Left colon (tissue), 2 donors: ENCODE results near the gene ITK. TPM values are rescaled to one million over a fixed set of nuclear protein-coding genes. Genes with fewer than 3 reads are reported as not detected.

Source experiments
- ATAC-seq: fragments of 200-7000 bp; cut with Tn5 transposase; one replicate; pipeline ENCODE4 v1.9.1; 2020; ENCODE audit warnings: mild to moderate bottlenecking, moderate library complexity
- DNase-seq, 2 donors: peaks; one replicate each; pipeline ENCODE4 v3.0.0-alpha.2; 2020
- intact Hi-C, 2 donors: fragments of 100-400 bp; cut with DNase I in 1 of 2; cut with micrococcal nuclease in 1 of 2; formaldehyde crosslinking; loops; one replicate each; pipeline versions ENCODE4 v1.11.2 to v1.14.0; 2022; cut with DNase I, micrococcal nuclease
- total RNA-seq, 2 donors: library from RNA; stranded (reverse); fragmentation: NEBNext Ultra II Directional; extraction: Animal tissue kit (Norgen Biotek cat#: 25700); gene quantifications; one replicate each; pipeline ENCODE4 v1.2.1, GENCODE V29; 2021
- donor health status: DM: no; HTN: no; CAD: no.
- donor health status: DM: yes; HTN: yes; CAD: no.

The ITK gene
- total RNA-seq, 2 donors from 2014 or later, result 1.5 to 1.7 TPM

DNA sequence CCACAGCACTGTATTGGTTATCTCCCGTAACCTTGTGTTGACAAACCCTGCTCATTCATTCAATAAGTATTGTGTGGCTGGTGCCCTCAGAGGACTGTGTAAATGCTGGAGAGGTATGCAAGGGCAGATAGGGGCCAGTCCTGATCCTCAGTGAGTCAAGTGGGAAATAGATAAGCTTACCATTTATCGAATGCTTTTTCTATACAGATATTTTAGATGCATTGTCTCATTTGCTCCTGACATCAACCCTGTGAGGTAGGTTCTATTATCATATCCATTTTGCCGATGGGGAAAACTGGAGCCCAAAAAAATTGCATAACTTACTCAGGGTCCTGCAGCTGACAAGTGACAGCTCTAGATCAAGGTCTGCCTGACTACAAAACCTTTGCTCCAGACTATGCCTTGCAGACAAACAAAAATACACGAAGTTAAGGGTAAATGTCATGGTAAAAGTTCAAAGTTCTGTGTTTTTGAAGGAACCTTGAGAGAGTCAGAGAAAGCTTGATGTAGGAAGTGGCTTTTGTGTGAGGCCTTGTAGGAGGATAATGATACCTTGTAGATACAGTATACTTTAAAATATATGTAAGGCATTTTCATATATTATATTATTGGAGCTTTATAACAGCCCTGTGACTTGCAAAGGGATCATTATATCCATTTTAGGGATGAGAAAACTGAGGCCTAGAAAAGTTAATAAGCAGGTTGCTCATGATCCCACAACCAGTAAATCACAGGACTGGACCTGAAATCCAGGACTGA, 107.9 kb downstream of the ITK start:
- intact Hi-C loops, result no loop called here
- ATAC-seq (no peak), DNase-seq (no peak)

DNA sequence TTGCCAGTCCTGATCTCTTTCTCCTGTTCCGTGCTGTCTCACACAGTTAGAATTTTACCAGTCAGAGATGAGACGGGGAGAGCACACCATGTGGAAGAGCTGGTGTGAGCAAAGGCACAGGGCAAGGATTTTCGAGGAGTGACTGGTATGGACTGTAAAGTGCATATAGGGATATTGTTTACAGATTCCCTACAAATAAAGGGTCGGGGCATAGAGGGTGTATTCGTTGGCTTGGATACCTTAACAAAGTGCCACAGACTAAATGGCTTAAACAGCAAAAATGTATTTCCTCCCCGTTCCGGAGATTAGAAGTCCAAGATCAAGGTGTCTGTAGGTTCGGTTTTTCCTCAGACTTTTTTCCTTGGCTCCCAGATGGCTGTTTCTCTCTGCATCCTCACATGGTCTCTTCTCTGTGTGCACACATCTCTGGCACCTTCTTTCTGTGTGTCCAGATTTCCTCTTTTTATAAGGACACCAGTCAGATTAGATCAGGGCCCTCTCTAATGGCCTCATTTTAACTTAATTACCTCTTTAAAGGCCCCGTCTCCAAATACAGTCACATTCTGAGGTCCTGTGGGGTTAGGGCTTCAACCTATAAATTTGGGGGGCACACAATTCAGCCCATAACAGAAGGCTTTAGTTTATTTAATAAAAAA, 108.7 kb downstream of the ITK start:
- intact Hi-C loops, result no loop called here
- ATAC-seq, result no peak
- DNase-seq, result no peak

DNA sequence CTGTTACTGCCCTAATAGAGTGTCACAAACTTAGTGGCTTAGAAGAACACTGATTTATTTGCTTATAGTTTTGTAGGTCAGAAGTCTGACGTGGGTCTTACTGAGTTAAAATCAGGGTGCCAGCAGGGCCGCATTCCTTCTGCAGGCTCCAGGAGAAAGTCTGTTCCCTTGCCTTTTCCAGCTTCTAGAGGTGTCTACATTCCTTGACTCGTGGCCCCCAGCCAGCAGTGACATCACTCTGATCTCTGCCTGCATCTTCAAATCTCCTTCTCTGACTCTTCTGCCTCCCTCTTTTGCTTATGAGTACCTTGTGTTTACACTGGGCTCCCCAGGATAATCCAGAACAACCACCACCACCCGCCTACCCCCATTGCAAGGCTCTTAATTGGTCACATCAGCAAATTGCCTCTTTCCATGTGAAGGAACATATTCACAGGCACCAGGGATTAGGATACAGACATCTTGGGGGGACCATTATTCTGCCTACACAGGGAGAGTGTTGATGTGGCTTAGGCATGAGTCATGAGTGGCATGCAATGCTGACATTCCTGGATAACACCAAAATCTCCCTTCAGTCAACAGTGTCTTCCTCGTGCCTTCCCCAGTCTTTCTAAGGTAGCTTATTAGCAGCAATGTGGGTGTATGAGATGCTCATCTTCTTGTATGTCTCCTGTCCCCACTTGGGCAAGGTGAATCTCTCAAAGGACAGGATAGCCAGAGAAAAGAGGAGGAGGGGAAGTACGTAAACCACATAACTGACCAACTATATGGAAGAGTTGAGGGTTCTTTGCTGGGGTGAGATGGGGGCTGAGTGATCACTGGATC, 109.7 kb downstream of the ITK start:
- no peak for ATAC-seq

DNA sequence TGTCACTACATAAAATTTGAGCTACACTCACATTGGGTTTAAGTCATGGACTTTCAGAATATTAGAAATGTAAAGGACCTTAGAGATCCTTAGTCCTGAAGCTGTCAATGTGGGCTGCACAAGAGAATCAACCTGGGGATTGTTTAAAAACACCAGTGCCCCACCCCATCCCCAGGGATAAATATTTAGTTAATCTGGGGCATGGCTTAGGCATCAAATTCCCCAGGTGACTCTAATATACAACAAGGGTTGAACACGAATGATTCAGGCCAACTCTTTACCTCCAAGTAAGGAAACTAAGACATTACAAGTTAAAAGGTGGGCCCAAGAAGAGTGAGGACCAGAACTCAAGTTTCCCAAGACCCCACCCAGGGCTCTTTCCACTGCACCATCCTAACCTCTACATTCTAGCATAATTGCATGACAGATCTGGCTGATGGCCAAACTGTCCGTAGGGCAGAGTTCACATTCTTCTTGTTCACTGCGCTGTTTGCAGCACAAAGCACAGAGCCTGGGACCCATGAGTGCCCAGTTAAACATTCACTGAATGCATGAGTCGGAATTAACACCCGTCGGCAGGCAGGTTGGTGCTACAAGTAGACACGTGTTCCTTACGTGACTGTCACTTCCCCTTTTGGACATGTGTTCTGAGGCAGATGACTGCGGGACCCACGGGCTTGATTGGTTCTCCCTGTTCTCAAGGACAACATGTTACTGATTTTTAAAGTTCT, 110.5 kb downstream of the ITK start:
- intact Hi-C loops, result no loop called here
- DNase-seq, result peak; percentile 72 to 73
- ATAC-seq, result peak; percentile 99

More for the DNA sequence above, 109.7 kb downstream of the ITK start:
- intact Hi-C loops, result no loop called here
- no peak for DNase-seq

DNA sequence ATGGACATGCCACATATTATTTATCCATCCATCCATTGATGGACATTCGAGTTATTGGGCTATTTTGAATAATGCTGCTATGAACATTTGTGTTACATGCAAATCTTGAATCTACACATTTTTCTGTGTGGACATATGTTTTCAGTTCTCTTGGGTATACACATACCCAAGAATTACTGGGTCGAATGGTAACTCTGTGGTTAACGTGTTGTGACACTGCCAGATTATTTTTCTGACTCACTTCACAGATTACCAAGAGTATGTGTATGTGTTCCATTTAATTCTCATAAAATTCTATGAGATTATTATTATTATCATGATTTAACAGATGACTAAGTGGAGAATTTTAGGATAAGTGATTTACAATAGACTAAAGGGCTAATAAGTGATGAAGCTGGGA, 112.0 kb downstream of the ITK start:
- intact Hi-C loops, result no loop called here
- DNase-seq, result no peak
- no peak for ATAC-seq

DNA sequence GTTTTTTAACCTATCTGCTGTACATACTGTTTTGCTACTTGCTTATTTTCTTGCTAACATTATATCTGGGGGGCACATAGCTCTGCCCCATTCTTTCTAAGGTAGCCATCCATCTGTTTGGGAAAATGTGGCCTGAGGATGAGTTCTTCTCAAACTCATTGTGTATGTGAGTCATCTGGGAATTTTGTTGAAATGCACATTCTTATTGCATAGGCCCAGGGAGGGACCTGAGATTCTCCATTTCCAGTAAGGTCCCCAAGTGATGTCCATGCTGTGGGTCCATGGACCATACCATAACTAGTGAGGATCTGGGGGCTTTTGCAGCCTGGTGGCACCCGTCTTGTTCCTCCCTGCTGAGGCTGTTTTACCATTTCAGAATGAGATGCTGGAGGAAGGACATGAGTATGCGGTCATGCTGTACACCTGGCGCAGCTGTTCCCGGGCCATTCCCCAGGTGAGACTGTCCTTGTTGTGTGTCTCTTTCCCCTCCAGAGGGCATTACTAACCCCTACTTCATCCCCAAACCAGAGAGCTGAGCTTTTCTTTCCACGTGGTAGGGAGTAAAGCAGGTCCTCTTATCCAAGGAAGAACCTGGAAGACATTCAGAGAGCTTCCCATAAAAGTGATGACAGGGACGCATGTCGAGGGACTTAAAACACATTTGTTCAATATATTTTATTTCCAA, 113.9 kb downstream of the ITK start:
- intact Hi-C loops, result no loop called here

DNA sequence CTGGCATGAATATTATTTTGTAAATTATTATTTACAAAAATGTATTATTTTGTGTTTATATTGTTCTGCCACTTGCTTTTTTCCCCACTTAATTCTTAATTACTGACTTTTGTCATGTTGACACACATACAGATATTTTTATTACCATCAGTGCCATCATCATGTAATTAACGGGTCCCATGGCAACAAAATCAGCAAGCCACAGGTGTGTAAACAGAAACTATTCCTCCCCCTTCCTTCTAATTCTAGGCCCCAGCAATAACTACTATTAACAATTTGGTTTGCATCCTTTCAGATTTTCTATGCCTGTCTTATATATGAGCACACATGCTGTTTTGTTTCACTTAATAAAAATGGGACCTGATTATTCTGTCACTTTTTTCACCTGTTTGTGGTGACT, 114.6 kb downstream of the ITK start:
- intact Hi-C loops, result no loop called here

More for the DNA sequence above, 113.9 kb downstream of the ITK start:
- DNase-seq (no peak), ATAC-seq (no peak)

DNA sequence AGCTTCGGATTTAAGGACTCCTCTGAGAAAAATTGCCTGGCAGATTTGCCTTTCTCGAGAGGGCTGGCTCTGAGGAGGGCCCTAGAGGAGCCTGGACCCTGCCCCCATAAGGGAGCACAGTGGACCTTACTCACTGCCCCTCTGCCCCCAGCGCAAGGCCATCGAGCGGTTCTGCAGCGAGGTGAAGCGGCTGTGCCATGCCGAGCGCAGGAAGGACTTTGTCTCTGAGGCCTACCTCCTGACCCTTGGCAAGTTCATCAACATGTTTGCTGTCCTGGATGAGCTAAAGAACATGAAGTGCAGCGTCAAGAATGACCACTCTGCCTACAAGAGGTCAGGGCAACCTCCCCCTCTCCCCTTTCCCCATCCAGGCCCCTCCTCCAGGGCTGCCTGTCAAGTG, 119.9 kb downstream of the ITK start:
- no peak for DNase-seq
- ATAC-seq, result no peak
- intact Hi-C loops, result no loop called here

More for the DNA sequence above, 114.6 kb downstream of the ITK start:
- peak; percentile 26 for ATAC-seq
- no peak for DNase-seq

DNA sequence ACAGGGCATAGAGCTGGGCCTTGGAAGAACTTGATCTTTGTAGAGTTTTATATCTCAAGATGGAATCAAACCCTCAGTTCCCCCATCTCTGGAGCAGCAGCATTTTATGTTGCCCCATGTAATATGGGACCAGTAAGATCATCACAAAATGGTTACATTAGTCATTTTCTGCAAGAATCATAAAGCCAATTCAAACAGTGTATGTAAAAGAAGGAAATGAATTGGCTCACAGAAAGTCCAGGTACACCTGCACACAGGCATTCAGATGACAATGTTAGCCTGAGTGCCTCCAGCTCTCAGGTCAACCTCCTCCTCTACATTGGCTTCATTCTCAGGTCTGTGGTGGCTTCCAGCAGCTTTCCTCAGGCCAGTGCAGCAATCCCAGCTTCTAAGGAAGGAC, 120.4 kb downstream of the ITK start:
- ATAC-seq, result no peak
- no peak for DNase-seq
- intact Hi-C loops, result no loop called here

DNA sequence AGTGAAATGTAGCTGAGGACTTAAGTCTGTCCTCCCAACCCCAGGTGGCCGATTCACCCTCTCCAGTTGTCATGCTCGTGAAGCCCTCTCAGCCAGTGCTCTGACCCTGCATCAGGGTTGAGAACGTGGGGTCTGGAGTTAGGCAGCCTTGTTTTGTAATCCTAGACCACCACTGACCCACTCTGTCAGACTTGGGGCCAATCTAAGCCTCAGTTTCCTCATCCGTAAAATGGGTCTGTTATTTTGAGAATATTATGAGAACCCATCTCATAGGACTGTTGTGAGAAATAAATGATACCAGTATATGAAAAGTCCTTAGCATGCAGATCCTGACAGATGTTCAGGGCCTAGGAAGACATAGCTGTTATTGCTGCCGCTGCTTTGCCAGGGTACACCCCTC, 122.4 kb downstream of the ITK start:
- DNase-seq, result no peak
- intact Hi-C loops, result no loop called here
- no peak for ATAC-seq

DNA sequence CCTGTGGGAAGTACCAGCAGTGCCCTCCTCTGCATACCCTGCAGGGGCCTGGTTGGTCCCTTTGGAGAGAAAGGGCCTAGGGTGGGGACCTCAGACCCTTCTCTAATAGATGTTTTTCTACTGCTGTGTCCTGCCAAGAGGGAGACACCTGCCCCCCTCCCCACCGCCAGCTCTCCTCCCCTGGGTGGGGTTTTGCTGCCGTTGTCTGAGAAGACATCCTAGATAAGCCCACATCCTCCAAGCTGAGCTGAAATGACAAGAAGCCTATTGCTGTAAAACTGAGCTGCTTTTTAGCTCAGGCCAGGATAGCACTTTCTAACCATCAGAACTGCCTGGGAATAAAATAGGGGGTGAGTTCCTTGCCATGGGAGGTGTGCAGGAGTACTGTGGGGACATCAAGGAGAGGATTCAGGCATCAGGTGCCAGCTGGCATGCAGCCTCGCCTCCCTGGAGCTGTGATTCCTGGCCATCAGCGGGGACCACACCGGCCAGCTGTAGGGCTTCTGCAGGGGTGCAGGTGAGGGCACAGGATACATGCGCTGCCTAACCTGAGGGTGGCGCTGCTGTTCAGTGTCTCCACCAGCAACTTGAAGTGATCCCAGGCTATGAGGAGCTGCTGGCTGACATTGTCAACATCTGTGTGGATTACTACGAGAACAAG, 123.2 kb downstream of the ITK start:
- ATAC-seq (no peak), DNase-seq (no peak)
- intact Hi-C loops, result no loop called here

Other genes starting within 250 kb of the ITK start
- 1 to 10 TPM in 1 of 2 donors, under 1 TPM in 1; 0.49 to 2.5 TPM for gene TIMD4, start 217.6 kb upstream of the ITK start, total RNA-seq
- 10 to 100 TPM in 1 of 2 donors, 1 to 10 TPM in 1; 3.9 to 16.3 TPM for gene HAVCR1, start 121.7 kb upstream of the ITK start, total RNA-seq
- gene HAVCR2, start 71.8 kb upstream of the ITK start, total RNA-seq, result 1 to 10 TPM; 1.3 to 4.9 TPM
- gene MED7, start 38.0 kb upstream of the ITK start, total RNA-seq, result 10 to 100 TPM in 1 of 2 donors, 1 to 10 TPM in 1; 8.7 to 12.8 TPM
- not detected for gene GARIN3, start 14.6 kb upstream of the ITK start, total RNA-seq
- 10 to 100 TPM; 25.5 to 36.0 TPM for gene CYFIP2, start 85.3 kb downstream of the ITK start, total RNA-seq